Effector memory CD4-positive, alpha-beta T cell (primary cell): ENCODE measurements around the gene IL4I1.

Source experiments
- DNase-seq, 3 donors: peaks; one replicate each; pipeline ENCODE4 v3.0.0-alpha.2; 2020
- H3K27ac ChIP-seq: 2 replicates; pipeline ENCODE4 v1.7.0; 2013; ENCODE audit warnings: mild to moderate bottlenecking, low read length, moderate library complexity; ENCODE audit not compliant: insufficient read depth, poor library complexity, severe bottlenecking
- H3K27me3 ChIP-seq: replicated peaks from 2 replicates; pipeline ENCODE4 v1.7.0; 2013; ENCODE audit warnings: mild to moderate bottlenecking, low read length; ENCODE audit not compliant: insufficient read depth, control insufficient read depth, poor library complexity, severe bottlenecking
- H3K36me3 ChIP-seq: 2 replicates; pipeline ENCODE4 v1.7.0; 2013; ENCODE audit warnings: mild to moderate bottlenecking, low read length, moderate library complexity; ENCODE audit not compliant: control insufficient read depth, insufficient read depth
- H3K4me1 ChIP-seq: 2 replicates; pipeline ENCODE4 v1.7.0; 2013; ENCODE audit warnings: low read length, mild to moderate bottlenecking; ENCODE audit not compliant: control insufficient read depth, insufficient read depth, poor library complexity, severe bottlenecking
- H3K4me3 ChIP-seq: 2 replicates; pipeline ENCODE4 v1.7.0; 2013; ENCODE audit warnings: low read length, low read depth, mild to moderate bottlenecking; ENCODE audit not compliant: insufficient read depth, poor library complexity, severe bottlenecking
- H3K9me3 ChIP-seq: 2 replicates; pipeline ENCODE4 v1.7.0; 2013; ENCODE audit warnings: mild to moderate bottlenecking, low read length, moderate library complexity; ENCODE audit not compliant: control insufficient read depth

Gene IL4I1

GRCh38 chr19:49894879-49895565 is 1.7 kb downstream of the IL4I1 start:
- DNase-seq, result peak; percentile 40 to 64 (median 45)
- Histone ChIP-seq H3K4me1 (peaks cover 33% of the 10 kb centered on the region), H3K9me3 (no peaks in the 10 kb centered on the region)

DNA sequence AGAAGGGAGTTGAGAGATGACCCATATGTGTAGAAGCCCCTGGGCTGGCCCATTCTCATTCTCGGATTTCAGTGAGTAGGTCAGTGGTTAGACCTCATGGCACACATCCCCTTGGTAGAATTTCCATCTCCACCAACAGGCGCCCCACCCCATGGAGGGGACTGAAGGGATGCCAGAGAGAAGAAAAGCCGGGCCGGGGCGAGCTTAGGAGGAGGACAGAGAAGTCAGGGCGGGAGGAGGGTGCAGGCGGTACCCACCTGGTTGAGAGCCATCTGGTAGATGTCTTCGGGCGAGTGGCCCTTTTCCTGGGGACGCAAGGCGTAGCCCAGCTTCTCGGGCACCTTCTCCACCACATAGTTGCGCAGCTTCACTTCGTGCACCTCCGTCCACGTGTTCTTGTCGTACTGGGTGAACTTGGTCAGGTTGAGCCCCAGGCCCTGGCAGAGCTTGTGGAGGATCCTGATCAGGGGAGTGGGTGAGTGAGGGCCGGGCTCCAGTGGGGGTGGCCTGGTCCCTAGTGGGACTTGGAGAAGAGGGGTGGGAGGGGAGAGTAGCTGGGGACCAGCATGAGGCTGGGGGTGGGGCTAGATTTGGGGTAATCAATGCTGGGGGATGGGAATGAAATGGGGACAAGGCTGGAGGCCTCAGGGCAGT is 2.5 kb downstream of the IL4I1 start:
- no peak for DNase-seq
- peaks cover 38% of the 10 kb centered on the region for H3K4me1 ChIP-seq
- no peak overlapping the region for H3K4me3 ChIP-seq

More at GRCh38 chr19:49894879-49895565, 1.7 kb downstream of the IL4I1 start:
- no peaks in the 10 kb centered on the region for H3K27me3 ChIP-seq
- H3K4me3 ChIP-seq, result peak overlapping the region; percentile 17
- peak overlapping the region; percentile 99 for H3K27ac ChIP-seq
- H3K36me3 ChIP-seq, result no peaks in the 10 kb centered on the region

GRCh38 chr19:49892716-49893115 is 4.0 kb downstream of the IL4I1 start:
- no peaks in the 10 kb centered on the region for H3K9me3 ChIP-seq
- H3K4me3 ChIP-seq, result no peak overlapping the region
- no peak overlapping the region for H3K27ac ChIP-seq
- H3K27me3 ChIP-seq, result no peaks in the 10 kb centered on the region
- no peaks in the 10 kb centered on the region for H3K36me3 ChIP-seq
- H3K4me1 ChIP-seq, result peaks cover 35% of the 10 kb centered on the region
- DNase-seq, result no peak

More for the DNA sequence above, 2.5 kb downstream of the IL4I1 start:
- H3K36me3 ChIP-seq, result no peaks in the 10 kb centered on the region
- peak overlapping the region; percentile 99 for H3K27ac ChIP-seq
- no peaks in the 10 kb centered on the region for H3K9me3 ChIP-seq
- H3K27me3 ChIP-seq, result no peaks in the 10 kb centered on the region

DNA sequence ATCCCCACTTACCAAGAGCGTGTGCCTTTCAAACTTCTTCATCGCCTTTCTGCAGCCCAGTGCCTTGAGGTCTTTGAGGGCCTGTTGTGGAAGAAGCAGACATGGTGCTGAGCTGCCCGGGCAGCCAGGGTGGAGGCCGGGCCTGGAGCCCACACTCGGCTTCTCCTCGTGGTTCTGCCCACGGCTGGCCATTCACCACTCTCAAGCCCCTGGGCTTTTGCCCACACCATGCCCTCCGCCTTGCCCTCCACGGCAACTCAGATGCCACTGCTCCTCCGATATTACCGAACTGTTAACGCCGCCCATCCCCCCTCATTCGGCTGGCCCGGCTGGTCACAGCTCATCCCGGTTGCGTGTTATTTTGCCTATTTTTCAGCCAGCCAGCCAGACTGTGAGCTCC is 5.3 kb downstream of the IL4I1 start:
- Histone ChIP-seq H3K36me3 (no peaks in the 10 kb centered on the region), H3K4me3 (no peak overlapping the region), H3K27ac (no peak overlapping the region), H3K27me3 (no peaks in the 10 kb centered on the region), H3K9me3 (no peaks in the 10 kb centered on the region), H3K4me1 (peaks cover 23% of the 10 kb centered on the region)
- DNase-seq, result no peak

DNA sequence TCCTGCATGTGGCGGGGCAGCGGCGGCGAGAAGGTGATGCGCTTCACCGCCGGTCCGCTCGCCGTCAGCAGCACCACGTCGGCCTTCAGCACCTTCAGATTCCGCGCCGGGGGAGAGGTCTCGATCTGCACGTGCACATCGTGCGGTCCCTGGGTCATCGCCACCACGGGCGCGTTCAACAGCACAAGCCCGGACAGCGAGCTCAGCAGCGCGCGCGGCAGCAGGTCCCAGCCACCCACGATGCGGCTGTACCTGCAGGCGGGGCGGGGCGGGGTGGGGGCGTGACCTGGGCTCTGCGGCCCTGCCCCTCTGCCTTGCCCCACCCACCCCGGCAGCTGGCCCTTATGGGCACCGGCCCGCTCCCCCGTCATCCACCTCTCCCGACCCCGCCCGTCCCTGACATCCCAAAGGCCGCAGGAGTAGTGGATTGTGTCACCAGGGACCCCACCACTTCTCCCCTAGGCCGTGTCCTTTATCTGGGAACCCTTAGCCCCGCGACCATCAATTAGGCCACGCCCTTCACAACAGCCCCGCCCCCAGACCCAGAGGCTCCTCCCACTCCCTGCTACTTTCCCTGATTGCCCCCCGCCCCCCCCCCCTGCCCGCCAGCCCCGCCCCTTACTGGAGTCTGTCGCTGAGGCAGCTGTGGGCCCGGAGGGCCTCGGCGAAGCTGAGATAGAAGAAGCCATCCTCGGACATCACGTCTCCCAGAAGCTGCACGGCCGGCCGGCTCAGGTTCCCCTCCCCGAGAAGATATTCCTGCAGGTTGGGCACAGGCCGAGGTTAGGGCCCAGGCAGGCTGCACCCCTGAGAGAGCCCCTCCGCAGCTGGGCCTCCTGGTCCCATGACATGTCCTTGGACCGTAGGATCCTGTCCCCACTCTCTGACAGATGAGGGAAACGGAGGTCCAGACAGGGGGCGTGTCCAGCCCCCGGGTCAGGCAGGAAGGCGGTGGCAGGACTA is 6.1 kb downstream of the IL4I1 start:
- peak; percentile 58 to 67 (median 64) for DNase-seq
- peak overlapping the region; percentile 55 for H3K27ac ChIP-seq
- peaks cover 16% of the 10 kb centered on the region for H3K4me1 ChIP-seq
- H3K4me3 ChIP-seq, result peak overlapping the region; percentile 63
- H3K9me3 ChIP-seq, result no peaks in the 10 kb centered on the region
- no peaks in the 10 kb centered on the region for H3K27me3 ChIP-seq
- no peaks in the 10 kb centered on the region for H3K36me3 ChIP-seq

DNA sequence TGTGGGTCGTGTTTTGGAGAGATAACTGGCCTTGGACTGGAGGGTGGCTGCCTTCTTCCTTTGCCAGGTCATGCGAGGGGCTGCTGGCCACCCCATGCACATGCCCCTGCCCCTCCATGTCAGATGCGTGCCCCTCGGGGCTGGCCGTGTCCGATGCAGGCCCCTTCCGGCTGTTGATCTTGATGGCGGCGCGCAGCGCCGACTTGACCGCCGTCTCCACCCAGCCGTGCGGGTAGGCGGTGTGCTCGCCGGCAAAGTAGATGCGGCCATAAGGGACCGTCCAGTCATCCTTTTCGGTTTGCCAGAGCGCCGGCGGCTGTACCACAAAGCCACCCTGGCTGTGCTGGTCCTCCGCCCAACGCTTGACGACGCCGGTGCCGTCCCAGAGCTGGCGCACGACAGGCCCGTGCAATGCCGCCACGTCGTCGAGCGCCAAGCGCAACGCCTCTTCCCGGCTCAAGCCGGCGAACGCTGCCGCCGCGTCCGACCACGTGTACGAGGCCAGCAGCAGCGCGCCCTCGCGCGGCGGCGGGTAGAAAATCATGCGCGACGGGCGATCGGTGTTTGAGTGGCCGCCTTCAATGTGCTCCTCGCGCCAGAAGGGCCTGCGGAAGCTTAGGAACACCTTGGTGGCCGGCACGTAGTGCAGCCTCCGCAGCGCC is 6.9 kb downstream of the IL4I1 start:
- peak; percentile 50 to 64 (median 52) for DNase-seq
- peaks cover 2% of the 10 kb centered on the region for H3K36me3 ChIP-seq
- peaks cover 7% of the 10 kb centered on the region for H3K4me1 ChIP-seq
- H3K9me3 ChIP-seq, result no peaks in the 10 kb centered on the region
- peak overlapping the region; percentile 63 for H3K4me3 ChIP-seq
- peak overlapping the region; percentile 55 for H3K27ac ChIP-seq
- no peaks in the 10 kb centered on the region for H3K27me3 ChIP-seq

DNA sequence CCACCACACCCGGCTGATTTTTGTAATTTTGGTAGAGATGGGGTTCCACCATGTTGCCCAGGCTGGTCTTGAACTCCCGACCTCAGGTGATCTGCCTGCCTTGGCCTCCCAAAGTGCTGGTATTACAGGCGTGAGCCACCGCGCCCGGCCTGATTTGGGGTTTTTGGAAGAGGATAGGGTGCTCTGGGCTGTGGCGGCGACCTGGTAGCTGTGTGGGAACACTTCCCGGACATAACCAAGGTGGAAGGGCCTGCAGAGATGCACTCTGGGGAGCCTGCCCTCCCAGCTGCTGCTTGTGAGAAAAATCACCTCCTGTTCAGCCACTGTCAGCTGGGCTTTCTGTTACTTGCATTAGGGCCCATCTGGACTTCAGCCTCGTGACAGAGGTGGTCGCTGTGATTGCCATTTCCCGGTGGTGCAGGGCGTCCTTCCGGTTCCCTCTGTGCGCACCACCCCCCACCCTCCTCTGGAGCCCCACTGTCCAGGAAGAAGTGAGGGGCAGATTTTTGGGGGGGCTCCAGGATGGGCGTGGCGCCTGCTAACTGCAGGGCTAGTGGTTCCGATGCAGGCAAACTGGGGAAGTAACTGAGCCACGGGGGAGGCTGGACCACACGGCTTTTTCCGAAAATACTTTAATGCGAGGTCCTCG is 7.5 kb downstream of the IL4I1 start:
- Histone ChIP-seq H3K9me3 (no peaks in the 10 kb centered on the region), H3K27me3 (no peaks in the 10 kb centered on the region), H3K4me1 (peaks cover 5% of the 10 kb centered on the region), H3K4me3 (no peak overlapping the region), H3K27ac (no peak overlapping the region), H3K36me3 (peaks cover 9% of the 10 kb centered on the region)
- DNase-seq, result no peak

DNA sequence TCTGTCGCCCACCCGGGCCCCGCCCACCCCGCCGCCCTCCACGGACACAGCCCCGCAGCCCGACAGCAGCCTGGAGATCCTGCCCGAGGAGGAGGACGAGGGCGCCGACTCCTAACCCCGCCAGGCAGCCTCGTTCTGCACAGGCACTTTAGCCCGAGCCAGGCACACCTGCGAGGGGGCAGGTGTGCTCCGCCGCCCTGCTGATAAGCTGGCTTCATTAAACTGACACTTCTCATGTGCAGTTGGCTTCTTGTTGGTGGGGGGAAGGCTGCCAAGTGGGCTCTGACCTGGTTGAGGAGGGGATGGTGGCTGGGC is 8.2 kb downstream of the IL4I1 start:
- Histone ChIP-seq H3K9me3 (no peaks in the 10 kb centered on the region), H3K36me3 (peaks cover 16% of the 10 kb centered on the region), H3K4me1 (peaks cover 5% of the 10 kb centered on the region), H3K4me3 (no peak overlapping the region), H3K27me3 (no peaks in the 10 kb centered on the region), H3K27ac (no peak overlapping the region)
- no peak for DNase-seq
